C4-2B (cell line): ENCODE results near the gene TPI1.
"Not testable (repeated sequence)": the region's sequence is repeated elsewhere in the genome, so short reads cannot be mapped to it uniquely, and the experiment has no call there.

Source experiments
- H3K27ac ChIP-seq: fragments of 450-650 bp; 2 replicates; pipeline ENCODE4 v1.5.1; 2017
- ZFX ChIP-seq: fragments of 450-650 bp; IDR thresholded peaks from 2 replicates; pipeline ENCODE4 v1.6.1; 2017
- TF ChIP-seq, protein P1 (sequence below): fragments of 450-650 bp; conservative IDR thresholded peaks from 2 replicates; pipeline ENCODE4 v1.5.1; 2017; ENCODE audit warnings: mild to moderate bottlenecking

Gene TPI1

GRCh38 chr12:6866920-6867412 lies 365 bp upstream of the TPI1 start:
- TF ChIP-seq, protein P1, sequence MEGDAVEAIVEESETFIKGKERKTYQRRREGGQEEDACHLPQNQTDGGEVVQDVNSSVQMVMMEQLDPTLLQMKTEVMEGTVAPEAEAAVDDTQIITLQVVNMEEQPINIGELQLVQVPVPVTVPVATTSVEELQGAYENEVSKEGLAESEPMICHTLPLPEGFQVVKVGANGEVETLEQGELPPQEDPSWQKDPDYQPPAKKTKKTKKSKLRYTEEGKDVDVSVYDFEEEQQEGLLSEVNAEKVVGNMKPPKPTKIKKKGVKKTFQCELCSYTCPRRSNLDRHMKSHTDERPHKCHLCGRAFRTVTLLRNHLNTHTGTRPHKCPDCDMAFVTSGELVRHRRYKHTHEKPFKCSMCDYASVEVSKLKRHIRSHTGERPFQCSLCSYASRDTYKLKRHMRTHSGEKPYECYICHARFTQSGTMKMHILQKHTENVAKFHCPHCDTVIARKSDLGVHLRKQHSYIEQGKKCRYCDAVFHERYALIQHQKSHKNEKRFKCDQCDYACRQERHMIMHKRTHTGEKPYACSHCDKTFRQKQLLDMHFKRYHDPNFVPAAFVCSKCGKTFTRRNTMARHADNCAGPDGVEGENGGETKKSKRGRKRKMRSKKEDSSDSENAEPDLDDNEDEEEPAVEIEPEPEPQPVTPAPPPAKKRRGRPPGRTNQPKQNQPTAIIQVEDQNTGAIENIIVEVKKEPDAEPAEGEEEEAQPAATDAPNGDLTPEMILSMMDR: no peak
- no peak for TF ChIP-seq ZFX
- H3K27ac ChIP-seq: peak overlapping the region; percentile 100

DNA sequence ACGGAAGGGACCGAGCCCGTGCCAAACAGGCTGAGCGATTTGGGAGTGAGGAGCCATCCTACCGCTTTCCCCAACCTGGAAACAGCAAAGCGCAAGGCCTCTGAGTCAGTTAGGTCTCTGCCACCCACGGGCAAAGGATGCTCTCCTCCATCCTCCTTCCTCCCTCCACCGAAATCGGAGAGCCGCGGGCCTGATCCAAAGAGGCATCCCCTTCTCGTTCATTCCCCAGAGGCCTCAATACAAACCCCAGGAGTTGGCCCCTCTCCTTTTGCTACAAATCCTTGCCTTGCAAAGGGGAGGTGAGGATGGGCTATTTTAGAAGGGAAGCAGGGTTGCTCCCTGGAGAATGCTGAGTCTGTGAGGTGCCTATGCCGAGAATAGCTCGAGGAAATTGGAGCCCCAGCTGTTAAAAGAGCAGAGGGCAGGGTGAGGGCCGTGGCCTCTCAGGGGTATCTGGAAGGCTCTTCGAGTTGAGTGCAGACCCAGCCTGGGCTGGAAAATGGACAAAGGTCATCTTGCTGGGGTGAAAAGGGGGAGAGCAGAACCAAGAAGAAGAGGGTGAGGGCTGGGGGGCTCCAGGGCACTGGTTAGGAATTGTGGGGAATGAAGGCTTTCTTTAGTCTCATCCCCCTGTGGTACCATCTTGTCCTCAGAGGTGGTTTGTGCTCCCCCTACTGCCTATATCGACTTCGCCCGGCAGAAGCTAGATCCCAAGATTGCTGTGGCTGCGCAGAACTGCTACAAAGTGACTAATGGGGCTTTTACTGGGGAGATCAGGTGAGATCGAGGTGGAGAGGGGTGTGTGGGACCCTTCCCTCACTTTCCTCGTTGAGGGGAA lies 1.1 kb downstream of the TPI1 start:
- TF ChIP-seq ZFX: no peak
- TF ChIP-seq, protein P1: no peak
- peak overlapping the region; percentile 100 for H3K27ac ChIP-seq

GRCh38 chr12:6869049-6870021 lies 2.0 kb downstream of the TPI1 start:
- TF ChIP-seq, protein P1: peak; percentile 96
- no peak for TF ChIP-seq ZFX
- H3K27ac ChIP-seq: peak overlapping the region; percentile 100

GRCh38 chr12:6870304-6870703 lies 3.0 kb downstream of the TPI1 start:
- not testable (repeated sequence) for H3K27ac ChIP-seq

DNA sequence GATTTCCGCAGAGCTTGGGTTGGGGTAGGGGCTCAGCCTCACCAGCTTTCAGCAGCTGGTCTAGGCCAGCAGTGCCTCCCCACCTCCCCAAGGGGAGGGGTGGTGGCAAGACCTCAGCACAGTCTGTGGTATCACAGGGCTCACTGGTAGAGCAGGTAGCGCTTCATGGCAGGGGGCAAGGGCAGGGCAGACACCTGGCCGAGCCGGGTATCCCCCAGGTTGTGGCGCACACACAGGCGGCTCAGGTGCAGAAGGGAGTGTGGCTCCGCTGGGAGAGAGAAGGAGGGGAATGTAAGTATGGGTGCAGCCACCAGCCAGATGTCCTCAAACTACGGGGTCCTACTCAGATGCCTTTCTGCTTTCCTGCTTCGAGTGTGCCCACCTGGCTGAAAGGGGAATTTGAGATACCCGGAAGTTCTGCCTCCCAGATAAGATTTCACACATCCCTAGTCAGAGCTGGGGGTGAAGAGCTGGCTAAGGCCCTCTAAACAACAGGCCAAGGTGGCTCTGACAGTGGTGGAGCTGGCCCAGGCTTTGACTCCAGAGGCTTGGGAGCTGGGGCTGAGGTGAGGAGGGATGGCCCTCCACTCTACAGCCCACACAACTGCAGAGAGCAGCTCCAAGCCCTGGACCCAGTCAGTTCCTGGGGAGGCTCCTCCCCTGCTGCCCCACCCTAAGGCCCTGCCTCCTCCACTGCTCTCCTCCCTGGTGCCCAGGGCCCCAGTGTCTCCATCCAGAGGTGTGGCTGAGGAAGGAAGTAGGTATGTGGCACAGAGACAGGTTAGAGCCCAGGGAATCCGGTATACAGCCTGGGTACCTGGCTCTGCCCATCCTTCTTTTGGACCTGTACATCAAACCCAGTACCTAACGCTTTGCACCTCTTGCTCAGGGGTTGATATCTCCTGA lies 4.0 kb downstream of the TPI1 start:
- TF ChIP-seq, protein P1: no peak
- no peak for TF ChIP-seq ZFX
- peak overlapping the region; percentile 67 for H3K27ac ChIP-seq

DNA sequence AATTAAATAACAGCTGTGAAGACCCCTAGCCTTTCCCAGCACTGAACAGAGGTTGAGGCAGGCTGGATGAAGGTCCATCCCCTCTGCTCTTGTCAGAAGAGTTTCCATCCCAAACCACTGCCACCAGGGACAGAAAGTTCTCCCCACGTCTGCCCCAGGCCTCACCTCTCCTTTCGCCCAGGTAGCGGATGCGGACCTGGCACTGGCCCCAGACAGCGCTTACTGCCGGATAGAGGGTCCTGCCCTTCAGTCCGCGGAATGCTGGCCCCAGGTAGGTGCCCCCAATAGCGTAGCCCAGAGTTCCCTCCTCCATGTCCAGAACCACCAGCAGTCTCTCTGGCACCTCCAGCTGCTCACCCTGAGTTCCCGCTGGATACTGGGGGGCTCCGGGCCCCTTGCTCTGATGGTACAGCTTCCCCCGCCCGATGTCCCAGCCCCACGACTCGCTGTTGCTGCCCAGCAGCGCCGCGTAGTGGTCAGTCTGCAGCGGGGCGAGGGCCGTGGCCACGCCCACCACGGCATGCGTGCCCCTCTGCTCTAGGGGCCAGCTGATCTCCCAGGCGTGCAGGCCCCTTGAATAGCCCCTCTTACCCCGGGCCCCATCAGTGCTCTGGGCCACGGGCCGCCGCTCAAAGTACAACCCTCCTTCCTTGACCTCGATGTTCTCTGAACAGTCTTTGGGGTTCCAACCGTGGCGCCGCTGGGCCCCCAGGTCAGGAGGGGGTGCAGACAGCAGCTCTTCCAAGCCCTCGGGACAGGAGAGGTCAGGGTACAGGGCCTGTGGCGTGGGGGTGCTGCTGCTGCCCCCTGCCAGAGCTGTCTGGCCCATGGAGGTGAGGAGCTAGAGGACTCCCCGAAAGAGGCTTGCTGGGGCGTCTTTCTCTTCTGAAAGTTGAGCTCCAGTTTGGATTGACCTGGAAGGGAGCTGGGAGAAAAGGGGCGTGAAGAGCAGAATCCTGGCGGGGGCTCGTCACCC lies 5.0 kb downstream of the TPI1 start:
- TF ChIP-seq, protein P1: peak; percentile 100
- no peak for TF ChIP-seq ZFX
- peak overlapping the region; percentile 67 for H3K27ac ChIP-seq
